AG10803 (cell line): ENCODE data around the gene ROR2.
A peak's percentile ranks its signal among the peaks of the same experiment; 100 is the strongest.

Source experiments
- DNase-seq: peaks from one replicate; pipeline ENCODE4 v3.0.0; 2010; ENCODE audit warnings: low read depth
- H3K4me3 ChIP-seq: 2 replicates; pipeline ENCODE4 v1.5.1; 2011; ENCODE audit warnings: mild to moderate bottlenecking, low read length, control low read depth
- TF ChIP-seq, protein P1 (sequence below): conservative IDR thresholded peaks from 2 replicates; pipeline ENCODE4 v1.5.1; 2011; ENCODE audit warnings: mild to moderate bottlenecking, low read length, control low read depth, inconsistent platforms

ROR2 gene

DNA sequence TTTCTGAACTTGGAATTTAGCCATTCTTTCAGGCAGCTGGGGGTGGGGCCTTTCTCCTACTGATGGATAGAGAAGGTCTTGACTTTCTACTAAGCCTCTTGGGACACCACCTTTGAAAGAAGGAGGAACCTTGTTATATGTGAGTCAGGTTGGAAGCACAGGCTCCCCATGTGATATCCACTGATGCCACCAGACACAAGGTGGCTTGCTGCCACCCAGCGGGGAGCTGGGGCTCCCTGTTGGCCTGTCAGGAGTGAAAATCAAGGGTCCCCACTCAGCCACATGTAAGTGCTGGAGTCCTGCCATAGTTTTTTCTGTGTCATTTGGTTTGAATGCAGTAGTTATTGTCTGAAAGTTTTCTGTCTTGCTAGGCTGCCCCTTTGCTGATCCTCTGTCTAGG, 274.0 kb downstream of the ROR2 start:
- H3K4me3 ChIP-seq, result no peak overlapping the region
- DNase-seq, result no peak
- TF ChIP-seq, protein P1, sequence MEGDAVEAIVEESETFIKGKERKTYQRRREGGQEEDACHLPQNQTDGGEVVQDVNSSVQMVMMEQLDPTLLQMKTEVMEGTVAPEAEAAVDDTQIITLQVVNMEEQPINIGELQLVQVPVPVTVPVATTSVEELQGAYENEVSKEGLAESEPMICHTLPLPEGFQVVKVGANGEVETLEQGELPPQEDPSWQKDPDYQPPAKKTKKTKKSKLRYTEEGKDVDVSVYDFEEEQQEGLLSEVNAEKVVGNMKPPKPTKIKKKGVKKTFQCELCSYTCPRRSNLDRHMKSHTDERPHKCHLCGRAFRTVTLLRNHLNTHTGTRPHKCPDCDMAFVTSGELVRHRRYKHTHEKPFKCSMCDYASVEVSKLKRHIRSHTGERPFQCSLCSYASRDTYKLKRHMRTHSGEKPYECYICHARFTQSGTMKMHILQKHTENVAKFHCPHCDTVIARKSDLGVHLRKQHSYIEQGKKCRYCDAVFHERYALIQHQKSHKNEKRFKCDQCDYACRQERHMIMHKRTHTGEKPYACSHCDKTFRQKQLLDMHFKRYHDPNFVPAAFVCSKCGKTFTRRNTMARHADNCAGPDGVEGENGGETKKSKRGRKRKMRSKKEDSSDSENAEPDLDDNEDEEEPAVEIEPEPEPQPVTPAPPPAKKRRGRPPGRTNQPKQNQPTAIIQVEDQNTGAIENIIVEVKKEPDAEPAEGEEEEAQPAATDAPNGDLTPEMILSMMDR, result peak; percentile 23; the same call in 1 of the 2 replicates

DNA sequence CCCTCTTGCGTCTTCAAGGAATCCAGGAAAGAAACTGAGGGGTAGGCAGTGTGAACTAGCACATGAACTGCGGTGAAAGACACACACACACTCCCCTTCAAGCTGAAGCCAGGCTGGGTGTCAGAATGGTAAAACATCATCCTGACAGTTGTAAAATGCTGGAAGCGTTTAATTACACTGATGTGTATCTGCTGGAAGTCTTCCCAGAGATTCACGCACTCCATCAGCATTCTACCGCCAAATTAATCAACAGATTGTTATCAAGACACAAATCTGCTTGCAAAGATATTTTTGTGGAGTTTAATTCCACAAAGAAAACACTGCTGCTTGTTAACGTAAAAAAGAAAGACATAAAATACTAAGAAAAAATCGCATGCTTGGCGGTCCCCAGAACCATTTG, 285.4 kb downstream of the ROR2 start:
- no peak overlapping the region for H3K4me3 ChIP-seq
- no peak for DNase-seq
- TF ChIP-seq, protein P1, result no peak

- no peak for DNase-seq
- TF ChIP-seq, protein P1, result no peak
- H3K4me3 ChIP-seq, result no peak overlapping the region
These were observed 286.2 kb downstream of the ROR2 start for GRCh38 chr9:91663858-91664257.

- H3K4me3 ChIP-seq, result no peak overlapping the region
- TF ChIP-seq, protein P1, result no peak
- no peak for DNase-seq
These were observed 288.6 kb downstream of the ROR2 start for GRCh38 chr9:91661451-91661850.

DNA sequence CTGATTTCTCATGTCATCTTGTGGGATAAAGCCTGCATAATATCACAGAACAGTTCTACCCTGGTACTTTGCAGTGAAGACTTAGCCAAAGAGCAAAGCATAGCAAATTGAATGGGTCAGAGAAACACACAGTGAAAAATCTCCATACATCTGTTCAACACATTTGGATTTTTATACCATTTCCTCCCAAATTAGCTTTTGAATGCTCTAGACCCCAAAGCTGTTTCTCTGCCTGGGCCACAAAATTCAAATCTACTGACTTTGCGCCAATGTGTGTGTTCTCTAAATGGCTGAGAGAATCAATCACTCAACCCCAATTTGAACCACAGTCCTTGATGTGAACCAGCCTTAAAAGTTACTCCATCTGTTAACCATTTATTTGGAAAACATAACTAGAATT, 289.5 kb downstream of the ROR2 start:
- TF ChIP-seq, protein P1, result no peak
- no peak overlapping the region for H3K4me3 ChIP-seq
- peak; percentile 25 for DNase-seq

DNA sequence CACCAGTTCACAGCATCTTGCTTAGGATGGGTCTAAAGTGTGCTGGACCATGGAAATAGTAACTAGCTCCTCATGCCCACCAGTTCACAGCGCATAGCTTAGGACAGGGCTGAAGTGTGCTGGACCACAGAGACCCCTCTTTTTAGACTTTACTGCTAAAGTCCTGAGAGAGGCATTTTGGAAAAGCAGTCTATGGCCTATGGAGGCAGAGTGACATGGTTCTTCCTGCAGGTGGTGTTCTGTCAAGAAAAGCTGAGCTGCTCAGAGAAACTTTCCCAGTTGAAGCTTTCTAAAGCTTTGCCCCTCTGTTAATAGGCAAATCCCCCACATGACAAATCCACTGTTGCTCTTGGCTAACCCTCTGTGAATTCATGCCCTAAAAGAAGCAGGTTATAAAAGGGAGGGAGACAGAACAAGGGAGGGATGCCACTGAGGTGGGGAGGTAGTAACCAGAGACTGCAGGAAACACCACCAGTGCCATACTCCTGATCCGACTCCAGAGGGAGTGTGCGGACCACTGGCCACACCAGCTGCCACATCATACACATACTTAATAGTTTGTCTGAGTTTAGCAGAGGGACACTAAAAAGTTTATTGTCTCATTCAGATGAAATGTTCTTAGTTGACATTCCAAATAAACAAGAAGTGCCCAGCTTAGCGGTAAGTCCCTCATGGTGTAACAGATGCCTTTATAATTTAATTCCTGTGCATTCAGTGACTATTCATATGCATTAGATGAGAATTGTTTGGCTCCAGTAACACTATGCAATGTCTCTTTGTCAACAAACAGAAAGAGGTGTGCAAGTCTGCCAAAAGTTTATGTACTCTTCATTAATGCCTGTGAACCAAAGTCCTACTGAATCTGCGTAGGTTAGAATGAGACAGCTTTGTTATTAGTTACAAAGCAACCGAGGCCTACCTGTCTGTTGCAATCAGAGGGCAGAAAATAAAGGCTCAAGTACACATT, 290.2 kb downstream of the ROR2 start:
- no peak overlapping the region for H3K4me3 ChIP-seq
- DNase-seq, result peak; percentile 41
- TF ChIP-seq, protein P1, result peak; percentile 77

GRCh38 chr9:91658513-91659105, 291.4 kb downstream of the ROR2 start:
- DNase-seq, result no peak
- TF ChIP-seq, protein P1, result no peak
- no peak overlapping the region for H3K4me3 ChIP-seq
